ENCODE measurements around the gene CNOT6L.
A peak's percentile ranks its signal among the peaks of the same experiment; 100 is the strongest.

The CNOT6L gene

GRCh38 chr4:77818602-77819403, at the start of gene CNOT6L:
Gene CNOT6L, minus strand, starts transcription at chr4:77819368. Its CDS starts 60 bp downstream, at chr4:77819308.
- peak; percentile 63 for DNase-seq

- DNase-seq = no peak
These were observed 46.1 kb upstream of the CNOT6L start for GRCh38 chr4:77865259-77865658.

GRCh38 chr4:77863341-77863740, 44.2 kb upstream of the CNOT6L start:
- peak; percentile 12 for DNase-seq

- peak; percentile 95 for DNase-seq
These were observed 43.5 kb upstream of the CNOT6L start, which contains the start of gene MRPL1 for GRCh38 chr4:77862478-77863216. Gene MRPL1, plus strand, starts transcription at chr4:77862830. Its CDS starts 19 bp downstream, at chr4:77862849.

GRCh38 chr4:77861495-77861894, 42.3 kb upstream of the CNOT6L start:
- DNase-seq = peak; percentile 69

GRCh38 chr4:77859256-77859655, 40.1 kb upstream of the CNOT6L start:
- no peak for DNase-seq

GRCh38 chr4:77856152-77856551, 37.0 kb upstream of the CNOT6L start:
- no peak for DNase-seq

GRCh38 chr4:77854431-77855111, 35.4 kb upstream of the CNOT6L start:
- peak; percentile 72 for DNase-seq

- peak; percentile 77 for DNase-seq
These were observed 33.8 kb upstream of the CNOT6L start for GRCh38 chr4:77852892-77853495.

GRCh38 chr4:77849278-77849965, 30.3 kb upstream of the CNOT6L start:
- no peak for DNase-seq

- DNase-seq = no peak
These were observed 29.3 kb upstream of the CNOT6L start for GRCh38 chr4:77848508-77848907.

GRCh38 chr4:77845929-77846328, 26.8 kb upstream of the CNOT6L start:
- DNase-seq = no peak

GRCh38 chr4:77845400-77845799, 26.2 kb upstream of the CNOT6L start:
- DNase-seq = no peak

- no peak for DNase-seq
These were observed 25.2 kb upstream of the CNOT6L start for GRCh38 chr4:77844363-77844762.

- peak; percentile 31 for DNase-seq
These were observed 24.5 kb upstream of the CNOT6L start for GRCh38 chr4:77843628-77844027.

- no peak for DNase-seq
These were observed 15.2 kb upstream of the CNOT6L start for GRCh38 chr4:77834403-77834802.

GRCh38 chr4:77833126-77833724, 14.1 kb upstream of the CNOT6L start:
- DNase-seq = no peak

GRCh38 chr4:77827343-77827742, 8.2 kb upstream of the CNOT6L start:
- DNase-seq = no peak

GRCh38 chr4:77826275-77826674, 7.1 kb upstream of the CNOT6L start:
- DNase-seq = no peak

- peak; percentile 70 for DNase-seq
These were observed 2.6 kb upstream of the CNOT6L start for GRCh38 chr4:77821775-77822174.

- peak; percentile 43 for DNase-seq
These were observed 1.7 kb upstream of the CNOT6L start for GRCh38 chr4:77820649-77821561.
